CD14-positive monocyte (primary cell): ENCODE measurements around the gene COPS6. TPM values are rescaled to one million over a fixed set of nuclear protein-coding genes. Genes with fewer than 3 reads are reported as not detected.

Experiments used
- DNase-seq, 3 donors: peaks; one replicate each; pipeline ENCODE4 v3.0.0-alpha.2; 2011 to 2022
- H2AFZ ChIP-seq: 2 replicates; pipeline ENCODE4 v1.6.0; 2012; ENCODE audit warnings: mild to moderate bottlenecking, low read depth, low read length, inconsistent platforms; ENCODE audit not compliant: insufficient read depth, poor library complexity, severe bottlenecking
- H3K27ac ChIP-seq, 2 donors: 1 replicate in 1 of 2; 2 replicates in 1 of 2; pipeline ENCODE4 v1.5.1; 2012 to 2013; ENCODE audit warnings: low read length in 2 of 2, control low read depth in 1 of 2, inconsistent platforms in 1 of 2, low read depth in 1 of 2, mild to moderate bottlenecking in 1 of 2
- H3K27me3 ChIP-seq, 2 donors: one replicate each; pipeline versions ENCODE4 v1.6.0 to v1.6.1; 2011 to 2013; ENCODE audit warnings: low read length in 2 of 2; ENCODE audit not compliant: control insufficient read depth in 2 of 2, insufficient read depth in 2 of 2
- H3K36me3 ChIP-seq, 2 donors: replicated peaks in 1 of 2; 1 replicate in 1 of 2; 2 replicates in 1 of 2; pipeline versions ENCODE4 v1.5.1 to v1.6.1; 2012 to 2013; ENCODE audit warnings: low read length in 2 of 2, control low read depth in 1 of 2, inconsistent platforms in 1 of 2, mild to moderate bottlenecking in 1 of 2; ENCODE audit not compliant: insufficient read depth in 2 of 2, control insufficient read depth in 1 of 2
- H3K4me1 ChIP-seq, 2 donors: 1 replicate in 1 of 2; 2 replicates in 1 of 2; pipeline versions ENCODE4 v1.5.1 to v1.6.1; 2012 to 2013; ENCODE audit warnings: low read length in 2 of 2, control low read depth in 1 of 2, inconsistent platforms in 1 of 2, mild to moderate bottlenecking in 1 of 2, moderate library complexity in 1 of 2; ENCODE audit not compliant: insufficient read depth in 2 of 2, control insufficient read depth in 1 of 2
- H3K4me2 ChIP-seq: replicated peaks from 2 replicates; pipeline ENCODE3; 2012; ENCODE audit warnings: low read length, moderate library complexity, mild to moderate bottlenecking; ENCODE audit not compliant: poor library complexity, severe bottlenecking; ENCODE audit errors: extremely low read depth
- H3K4me3 ChIP-seq, 3 experiments: fragments of 200-600 bp in 1 of 3; sonication (generic) in 1 of 3; replicated peaks in 1 of 3; 1 replicate in 2 of 3; 2 replicates in 1 of 3; pipeline ENCODE4 v1.5.1; 2011 to 2013; ENCODE audit warnings: low read length in 3 of 3, mild to moderate bottlenecking in 3 of 3, control low read depth in 2 of 3, low read depth in 2 of 3, inconsistent platforms in 1 of 3, moderate library complexity in 1 of 3
- H3K79me2 ChIP-seq: 2 replicates; pipeline ENCODE4 v1.6.0; 2012; ENCODE audit warnings: mild to moderate bottlenecking, control low read depth, inconsistent platforms, low read length, moderate library complexity; ENCODE audit not compliant: insufficient read depth
- H3K9ac ChIP-seq: 2 replicates; pipeline ENCODE4 v1.6.0; 2017; ENCODE audit warnings: low read length, mild to moderate bottlenecking; ENCODE audit not compliant: insufficient read depth, poor library complexity, severe bottlenecking
- H3K9me3 ChIP-seq, 2 donors: replicated peaks in 1 of 2; 1 replicate in 1 of 2; 2 replicates in 1 of 2; pipeline versions ENCODE4 v1.5.1 to v1.6.1; 2012 to 2013; ENCODE audit warnings: low read length in 2 of 2, control low read depth in 1 of 2; ENCODE audit not compliant: control insufficient read depth in 1 of 2, insufficient read depth in 1 of 2
- H4K20me1 ChIP-seq: 2 replicates; pipeline ENCODE4 v1.6.0; 2012; ENCODE audit warnings: mild to moderate bottlenecking, low read length, control low read depth, moderate library complexity; ENCODE audit not compliant: insufficient read depth
- H3K27ac Mint-ChIP-seq, 7 donors: one replicate each; pipeline ENCODE4 v1.8.0; 2020; ENCODE audit warnings: mild to moderate bottlenecking in 7 of 7, mixed read lengths in 7 of 7, moderate library complexity in 6 of 7, inconsistent platforms in 2 of 7
- H3K27me3 Mint-ChIP-seq, 3 donors: one replicate each; pipeline ENCODE4 v1.8.0; 2021 to 2022; ENCODE audit warnings: low read depth in 3 of 3, mild to moderate bottlenecking in 3 of 3, mixed read lengths in 3 of 3, moderate library complexity in 3 of 3, inconsistent platforms in 1 of 3
- H3K36me3 Mint-ChIP-seq, 2 donors: one replicate each; pipeline ENCODE4 v1.8.0; 2020; ENCODE audit warnings: mixed read lengths in 2 of 2, inconsistent platforms in 1 of 2, mild to moderate bottlenecking in 1 of 2
- H3K4me1 Mint-ChIP-seq: one replicate; pipeline ENCODE4 v1.8.0; 2020; ENCODE audit warnings: mild to moderate bottlenecking, mixed read lengths
- H3K4me3 Mint-ChIP-seq, 2 donors: one replicate each; pipeline ENCODE4 v1.8.0; 2020; ENCODE audit warnings: mild to moderate bottlenecking in 2 of 2, mixed read lengths in 2 of 2, moderate library complexity in 1 of 2
- H3K9me3 Mint-ChIP-seq, 7 donors: one replicate each; pipeline ENCODE4 v1.8.0; 2020 to 2022; ENCODE audit warnings: mixed read lengths in 7 of 7, mild to moderate bottlenecking in 6 of 7, moderate library complexity in 6 of 7, inconsistent platforms in 2 of 7
- CTCF ChIP-seq: fragments of 200-600 bp; IDR thresholded peaks from one replicate; pipeline ENCODE4 v1.8.0; 2022; ENCODE audit warnings: antibody characterized with exemption, mild to moderate bottlenecking
- WGBS: methylation state at CpG from one replicate; pipeline ENCODE4 v1.1.5; 2013; ENCODE audit warnings: missing lambda C conversion rate; ENCODE audit not compliant: insufficient coverage; 5-methylcytosine and 5-hydroxymethylcytosine counted together
- intact Hi-C, 2 donors: fragments of 100-400 bp; cut with micrococcal nuclease; formaldehyde crosslinking; loops; one replicate each; pipeline versions ENCODE4 v1.15.0 to v1.15.1; 2023
- polyA plus RNA-seq, 3 donors: library from polyadenylated mRNA; depleted of rRNA in 1 of 3; unstranded in 2 of 3; stranded (reverse) in 1 of 3; fragments of 300-500 nt in 2 of 3; fragments of >200 nt in 1 of 3; fragmentation: Illumina TruSeq in 2 of 3; gene quantifications; 1 replicate in 2 of 3; 2 replicates in 1 of 3; pipeline ENCODE4 v1.2.3, GENCODE V29; 2012 to 2021

Gene COPS6
- polyA plus RNA-seq, 3 donors = 77.1 to 119 (median 109) TPM

- Histone ChIP-seq H3K9ac (no peak overlapping the region), H3K27me3 (no peaks in the 10 kb centered on the region), H3K9me3 (no peaks in the 10 kb centered on the region), H3K36me3 (peaks cover 72 to 92% of the 10 kb centered on the region in 2 donors), H2AFZ (no peak overlapping the region), H3K27ac (no peak overlapping the region), H4K20me1 (no peaks in the 10 kb centered on the region), H3K4me3 (no peak overlapping the region), H3K4me2 (no peak overlapping the region), H3K4me1 (no peaks in the 10 kb centered on the region), H3K79me2 (no peaks in the 10 kb centered on the region)
- 96% methylated on average over 9 of the region's 12 CpGs for WGBS
- H3K27me3 Mint-ChIP-seq = no peaks in the 10 kb centered on the region
- H3K27ac Mint-ChIP-seq = peak overlapping the region in 1 of 7 donors; percentile 3
- intact Hi-C loops = no loop called here
- peaks cover 60 to 96% of the 10 kb centered on the region in 2 donors for H3K36me3 Mint-ChIP-seq
- no peaks in the 10 kb centered on the region for H3K9me3 Mint-ChIP-seq
- no peak for TF ChIP-seq CTCF
- peaks cover 8% of the 10 kb centered on the region for H3K4me1 Mint-ChIP-seq
- no peak for DNase-seq
- no peak overlapping the region for H3K4me3 Mint-ChIP-seq
These were observed 20.9 kb downstream of the COPS6 start for GRCh38 chr7:100109521-100110163.

GRCh38 chr7:100111156-100111555 lies 22.4 kb downstream of the COPS6 start:
- Mint-ChIP-seq H3K9me3 (no peaks in the 10 kb centered on the region), H3K4me1 (peaks cover 8% of the 10 kb centered on the region), H3K27me3 (no peaks in the 10 kb centered on the region), H3K36me3 (peaks cover 52 to 90% of the 10 kb centered on the region in 2 donors), H3K27ac (peak overlapping the region in 1 of 7 donors; percentile 68), H3K4me3 (no peak overlapping the region)
- Histone ChIP-seq H4K20me1 (no peaks in the 10 kb centered on the region), H2AFZ (no peak overlapping the region), H3K9ac (no peak overlapping the region), H3K4me1 (no peaks in the 10 kb centered on the region), H3K79me2 (no peaks in the 10 kb centered on the region), H3K27me3 (no peaks in the 10 kb centered on the region), H3K9me3 (no peaks in the 10 kb centered on the region), H3K36me3 (peaks cover 58 to 77% of the 10 kb centered on the region in 2 donors), H3K4me3 (no peak overlapping the region), H3K4me2 (no peak overlapping the region), H3K27ac (no peak overlapping the region)
- TF ChIP-seq CTCF = no peak
- WGBS = 96% methylated on average over 6 of the region's 7 CpGs
- intact Hi-C loops = no loop called here
- no peak for DNase-seq
